GM23338 (cell line): Measurements from ENCODE around the gene ITGA4. TPM values are rescaled to one million over a fixed set of nuclear protein-coding genes. Genes with fewer than 3 reads are reported as not detected.

Experiments
- ATAC-seq: fragments of 200-7000 bp; cut with Tn5 transposase; 3 replicates; pipeline ENCODE4 v1.9.1; 2020
- DNase-seq: peaks from one replicate; pipeline ENCODE4 v3.0.0-alpha.2; 2015; ENCODE audit warnings: low spot score
- H2AFZ ChIP-seq: fragments of 200-600 bp; sonication (generic); 2 replicates; pipeline ENCODE4 v1.8.0; 2016; ENCODE audit warnings: antibody characterized with exemption, mild to moderate bottlenecking, moderate library complexity
- H3F3A ChIP-seq: fragments of 200-600 bp; sonication (generic); replicated peaks from 2 replicates; pipeline ENCODE4 v1.8.0; 2017; ENCODE audit warnings: antibody characterized with exemption, mixed run types, low read depth
- H3K27ac ChIP-seq: fragments of 200-600 bp; sonication (generic); 2 replicates; pipeline ENCODE4 v1.6.1; 2016; ENCODE audit warnings: low read depth
- H3K27me3 ChIP-seq: fragments of 200-600 bp; sonication (generic); 2 replicates; pipeline ENCODE4 v1.8.0; 2016; ENCODE audit warnings: mild to moderate bottlenecking, mixed run types, moderate library complexity; ENCODE audit not compliant: insufficient read depth
- H3K36me3 ChIP-seq: fragments of 200-600 bp; sonication (generic); 2 replicates; pipeline ENCODE4 v1.8.0; 2016; ENCODE audit warnings: mild to moderate bottlenecking; ENCODE audit not compliant: insufficient read depth
- H3K4me1 ChIP-seq: fragments of 200-600 bp; sonication (generic); 2 replicates; pipeline ENCODE4 v1.8.0; 2016; ENCODE audit warnings: mild to moderate bottlenecking, moderate library complexity; ENCODE audit not compliant: insufficient read depth
- H3K4me2 ChIP-seq: fragments of 200-600 bp; sonication (generic); 2 replicates; pipeline ENCODE4 v1.7.1; 2017; ENCODE audit warnings: mixed run types
- H3K4me3 ChIP-seq: fragments of 200-600 bp; sonication (generic); 2 replicates; pipeline ENCODE4 v1.6.1; 2016; ENCODE audit warnings: mixed run types
- H3K79me2 ChIP-seq: fragments of 200-600 bp; sonication (generic); replicated peaks from 2 replicates; pipeline ENCODE4 v1.8.0; 2017; ENCODE audit warnings: mild to moderate bottlenecking; ENCODE audit not compliant: insufficient read depth
- H3K9me2 ChIP-seq: fragments of 200-600 bp; sonication (generic); 2 replicates; pipeline ENCODE4 v1.8.0; 2017; ENCODE audit not compliant: insufficient read depth
- H4K20me1 ChIP-seq: fragments of 200-600 bp; sonication (generic); replicated peaks from 2 replicates; pipeline ENCODE4 v1.8.0; 2017; ENCODE audit warnings: mild to moderate bottlenecking; ENCODE audit not compliant: insufficient read depth
- H3K27ac Mint-ChIP-seq: 2 replicates; pipeline ENCODE4 v1.8.0; 2020; ENCODE audit warnings: inconsistent platforms, mild to moderate bottlenecking, moderate library complexity, mixed read lengths
- H3K27me3 Mint-ChIP-seq: 3 replicates; pipeline ENCODE4 v1.8.0; 2022; ENCODE audit warnings: low read depth, mild to moderate bottlenecking, moderate library complexity, mixed read lengths, inconsistent platforms; ENCODE audit not compliant: insufficient read depth, poor library complexity
- H3K36me3 Mint-ChIP-seq: 3 replicates; pipeline ENCODE4 v1.8.0; 2021; ENCODE audit warnings: low read depth, mild to moderate bottlenecking, inconsistent platforms, moderate library complexity, mixed read lengths
- H3K4me1 Mint-ChIP-seq: 3 replicates; pipeline ENCODE4 v1.8.0; 2020; ENCODE audit warnings: mild to moderate bottlenecking, inconsistent platforms, mixed read lengths
- H3K4me3 Mint-ChIP-seq: 3 replicates; pipeline ENCODE4 v1.8.0; 2021; ENCODE audit warnings: moderate library complexity, mild to moderate bottlenecking, inconsistent platforms, mixed read lengths
- H3K9me3 Mint-ChIP-seq: 3 replicates; pipeline ENCODE4 v1.8.0; 2020; ENCODE audit warnings: moderate library complexity, mild to moderate bottlenecking, inconsistent platforms, mixed read lengths
- CREB1 ChIP-seq: fragments of 250-450 bp; sonication (Bioruptor Pico); IDR thresholded peaks from 2 replicates; pipeline ENCODE4 v1.5.0; 2020; ENCODE audit warnings: low read depth, mild to moderate bottlenecking, moderate library complexity
- EZH2 ChIP-seq: fragments of 200-600 bp; sonication (generic); IDR thresholded peaks from one replicate; pipeline ENCODE4 v1.8.0; 2017; ENCODE audit warnings: antibody characterized with exemption, mild to moderate bottlenecking, low read depth; ENCODE audit not compliant: unreplicated experiment
- JUNB ChIP-seq: IDR thresholded peaks from one replicate; pipeline ENCODE4 v1.6.1; 2016; ENCODE audit warnings: antibody characterized with exemption; ENCODE audit not compliant: unreplicated experiment
- NANOG ChIP-seq: IDR thresholded peaks from 2 replicates; pipeline ENCODE4 v1.6.1; 2016; ENCODE audit warnings: antibody characterized with exemption, borderline replicate concordance
- POLR2AphosphoS5 ChIP-seq: IDR thresholded peaks from 2 replicates; pipeline ENCODE4 v1.6.1; 2016; ENCODE audit warnings: antibody characterized with exemption, low read depth
- ZNF114 ChIP-seq: fragments of 250-450 bp; sonication (Bioruptor Pico); IDR thresholded peaks from 2 replicates; pipeline ENCODE4 v1.5.0; 2020; ENCODE audit warnings: mild to moderate bottlenecking, moderate library complexity
- ZNF331 ChIP-seq: fragments of 250-450 bp; sonication (Bioruptor Pico); IDR thresholded peaks from 2 replicates; pipeline ENCODE4 v1.5.0; 2020; ENCODE audit warnings: low read depth, mild to moderate bottlenecking, moderate library complexity
- polyA plus RNA-seq: library from polyadenylated mRNA; unstranded; fragments of >200 nt; fragmentation: Nextera tagmentation; extraction: Ambion mirVana; gene quantifications from 2 replicates; pipeline ENCODE4 v1.2.1, GENCODE V29; 2016
- total RNA-seq: library from RNA; depleted of rRNA; stranded (reverse); fragments of >200 nt; shearing (Covaris generic); gene quantifications from 2 replicates; pipeline ENCODE4 v1.2.3, GENCODE V29; 2014
- TF ChIP-seq, protein P1 (sequence below), 2 experiments: fragments of 200-600 bp in 1 of 2; sonication (generic) in 1 of 2; conservative IDR thresholded peaks; 2 replicates each; pipeline versions ENCODE4 v1.5.1 to v1.6.1; 2016 to 2017; ENCODE audit warnings: antibody characterized with exemption in 2 of 2, low read depth in 2 of 2, mild to moderate bottlenecking in 2 of 2, moderate library complexity in 1 of 2
- TF ChIP-seq, protein P2 (sequence below): IDR thresholded peaks from 2 replicates; pipeline ENCODE4 v1.6.1; 2016; ENCODE audit warnings: antibody characterized with exemption
- TF ChIP-seq, protein P3 (sequence below): fragments of 250-450 bp; sonication (Bioruptor Pico); IDR thresholded peaks from 2 replicates; pipeline ENCODE4 v1.5.0; 2020; ENCODE audit warnings: mild to moderate bottlenecking, moderate library complexity

ITGA4 gene
- total and polyA plus RNA-seq, 2 experiments from 2014 or later = 1.2 to 4.6 TPM

DNA sequence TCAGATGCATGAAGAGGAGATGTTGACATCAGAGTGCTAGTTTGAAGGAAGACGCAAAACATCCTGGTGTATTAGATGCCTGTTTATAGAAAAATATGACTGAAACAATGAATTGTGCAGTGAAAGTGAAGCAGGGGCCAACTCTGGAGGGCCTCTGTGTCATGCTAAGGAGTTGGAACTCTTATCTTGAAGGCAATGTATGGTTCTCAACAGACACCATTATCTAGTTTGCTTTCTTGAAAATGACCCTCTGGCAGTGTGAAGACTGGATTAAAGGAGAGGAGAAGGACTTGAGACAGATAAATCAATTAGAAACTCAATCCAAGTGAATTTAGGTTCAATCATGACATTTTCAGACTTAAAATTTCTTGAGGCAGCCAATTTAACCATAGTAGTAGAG lies 63.1 kb downstream of the ITGA4 start:
- Mint-ChIP-seq H3K36me3 (no peaks in the 10 kb centered on the region), H3K27ac (no peak overlapping the region), H3K27me3 (peaks cover 2% of the 10 kb centered on the region), H3K9me3 (no peaks in the 10 kb centered on the region), H3K4me1 (no peaks in the 10 kb centered on the region), H3K4me3 (no peak overlapping the region)
- TF ChIP-seq ZNF331 (no peak), JUNB (no peak), POLR2AphosphoS5 (no peak), NANOG (no peak), EZH2 (no peak), ZNF114 (no peak), CREB1 (CRISPR knock-in tag) (no peak)
- TF ChIP-seq, protein P1, sequence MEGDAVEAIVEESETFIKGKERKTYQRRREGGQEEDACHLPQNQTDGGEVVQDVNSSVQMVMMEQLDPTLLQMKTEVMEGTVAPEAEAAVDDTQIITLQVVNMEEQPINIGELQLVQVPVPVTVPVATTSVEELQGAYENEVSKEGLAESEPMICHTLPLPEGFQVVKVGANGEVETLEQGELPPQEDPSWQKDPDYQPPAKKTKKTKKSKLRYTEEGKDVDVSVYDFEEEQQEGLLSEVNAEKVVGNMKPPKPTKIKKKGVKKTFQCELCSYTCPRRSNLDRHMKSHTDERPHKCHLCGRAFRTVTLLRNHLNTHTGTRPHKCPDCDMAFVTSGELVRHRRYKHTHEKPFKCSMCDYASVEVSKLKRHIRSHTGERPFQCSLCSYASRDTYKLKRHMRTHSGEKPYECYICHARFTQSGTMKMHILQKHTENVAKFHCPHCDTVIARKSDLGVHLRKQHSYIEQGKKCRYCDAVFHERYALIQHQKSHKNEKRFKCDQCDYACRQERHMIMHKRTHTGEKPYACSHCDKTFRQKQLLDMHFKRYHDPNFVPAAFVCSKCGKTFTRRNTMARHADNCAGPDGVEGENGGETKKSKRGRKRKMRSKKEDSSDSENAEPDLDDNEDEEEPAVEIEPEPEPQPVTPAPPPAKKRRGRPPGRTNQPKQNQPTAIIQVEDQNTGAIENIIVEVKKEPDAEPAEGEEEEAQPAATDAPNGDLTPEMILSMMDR (conservative IDR thresholded peaks at IDR 0.05; ENCODE audit: low read depth in 2 of 2) = no peak
- TF ChIP-seq, protein P2, sequence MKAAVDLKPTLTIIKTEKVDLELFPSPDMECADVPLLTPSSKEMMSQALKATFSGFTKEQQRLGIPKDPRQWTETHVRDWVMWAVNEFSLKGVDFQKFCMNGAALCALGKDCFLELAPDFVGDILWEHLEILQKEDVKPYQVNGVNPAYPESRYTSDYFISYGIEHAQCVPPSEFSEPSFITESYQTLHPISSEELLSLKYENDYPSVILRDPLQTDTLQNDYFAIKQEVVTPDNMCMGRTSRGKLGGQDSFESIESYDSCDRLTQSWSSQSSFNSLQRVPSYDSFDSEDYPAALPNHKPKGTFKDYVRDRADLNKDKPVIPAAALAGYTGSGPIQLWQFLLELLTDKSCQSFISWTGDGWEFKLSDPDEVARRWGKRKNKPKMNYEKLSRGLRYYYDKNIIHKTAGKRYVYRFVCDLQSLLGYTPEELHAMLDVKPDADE = no peak
- H3F3A ChIP-seq = no peaks in the 10 kb centered on the region
- no peak overlapping the region for H3K4me3 ChIP-seq
- DNase-seq = no peak
- no peak for ATAC-seq
- H3K4me1 ChIP-seq = no peaks in the 10 kb centered on the region
- H4K20me1 ChIP-seq = no peaks in the 10 kb centered on the region
- no peaks in the 10 kb centered on the region for H3K36me3 ChIP-seq
- H3K4me2 ChIP-seq = no peak overlapping the region
- H3K9me2 ChIP-seq = no peaks in the 10 kb centered on the region
- no peak overlapping the region for H2AFZ ChIP-seq
- no peak overlapping the region for H3K27ac ChIP-seq
- H3K27me3 ChIP-seq = no peaks in the 10 kb centered on the region
- no peaks in the 10 kb centered on the region for H3K79me2 ChIP-seq

DNA sequence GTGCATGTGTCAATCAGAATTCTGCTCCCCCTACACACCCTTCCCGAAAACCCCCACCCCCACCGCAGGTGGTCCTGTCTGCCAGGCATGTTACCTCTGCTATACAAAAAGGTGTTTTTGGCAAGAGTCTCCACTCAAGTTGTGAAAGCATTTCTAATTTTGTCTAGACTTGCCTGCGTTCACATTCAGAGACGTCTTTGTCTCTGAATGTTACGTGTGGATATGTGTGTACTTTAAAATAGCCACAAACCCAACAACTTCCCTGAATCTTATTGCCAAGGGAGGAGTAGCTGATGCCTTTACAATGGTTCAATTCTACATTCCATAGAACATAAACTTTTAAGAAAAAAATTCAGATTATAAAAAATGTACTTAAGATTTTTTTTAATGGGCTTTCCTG lies 66.6 kb downstream of the ITGA4 start:
- H3K4me3 ChIP-seq = no peak overlapping the region
- Mint-ChIP-seq H3K9me3 (no peaks in the 10 kb centered on the region), H3K4me1 (no peaks in the 10 kb centered on the region), H3K4me3 (no peak overlapping the region), H3K27me3 (peaks cover 6% of the 10 kb centered on the region), H3K27ac (no peak overlapping the region), H3K36me3 (no peaks in the 10 kb centered on the region)
- H3K36me3 ChIP-seq = no peaks in the 10 kb centered on the region
- H3K79me2 ChIP-seq = no peaks in the 10 kb centered on the region
- H4K20me1 ChIP-seq = no peaks in the 10 kb centered on the region
- no peak overlapping the region for H2AFZ ChIP-seq
- ATAC-seq = no peak
- no peak overlapping the region for H3K27ac ChIP-seq
- no peaks in the 10 kb centered on the region for H3K27me3 ChIP-seq
- no peak for DNase-seq
- H3K4me2 ChIP-seq = no peak overlapping the region
- no peaks in the 10 kb centered on the region for H3K4me1 ChIP-seq
- H3F3A ChIP-seq = no peaks in the 10 kb centered on the region
- H3K9me2 ChIP-seq = no peaks in the 10 kb centered on the region
- TF ChIP-seq JUNB (no peak), POLR2AphosphoS5 (no peak), ZNF114 (no peak), ZNF331 (no peak), EZH2 (no peak)
- TF ChIP-seq, protein P1 (conservative IDR thresholded peaks at IDR 0.05; ENCODE audit: low read depth in 2 of 2) = no peak
- TF ChIP-seq, protein P3, sequence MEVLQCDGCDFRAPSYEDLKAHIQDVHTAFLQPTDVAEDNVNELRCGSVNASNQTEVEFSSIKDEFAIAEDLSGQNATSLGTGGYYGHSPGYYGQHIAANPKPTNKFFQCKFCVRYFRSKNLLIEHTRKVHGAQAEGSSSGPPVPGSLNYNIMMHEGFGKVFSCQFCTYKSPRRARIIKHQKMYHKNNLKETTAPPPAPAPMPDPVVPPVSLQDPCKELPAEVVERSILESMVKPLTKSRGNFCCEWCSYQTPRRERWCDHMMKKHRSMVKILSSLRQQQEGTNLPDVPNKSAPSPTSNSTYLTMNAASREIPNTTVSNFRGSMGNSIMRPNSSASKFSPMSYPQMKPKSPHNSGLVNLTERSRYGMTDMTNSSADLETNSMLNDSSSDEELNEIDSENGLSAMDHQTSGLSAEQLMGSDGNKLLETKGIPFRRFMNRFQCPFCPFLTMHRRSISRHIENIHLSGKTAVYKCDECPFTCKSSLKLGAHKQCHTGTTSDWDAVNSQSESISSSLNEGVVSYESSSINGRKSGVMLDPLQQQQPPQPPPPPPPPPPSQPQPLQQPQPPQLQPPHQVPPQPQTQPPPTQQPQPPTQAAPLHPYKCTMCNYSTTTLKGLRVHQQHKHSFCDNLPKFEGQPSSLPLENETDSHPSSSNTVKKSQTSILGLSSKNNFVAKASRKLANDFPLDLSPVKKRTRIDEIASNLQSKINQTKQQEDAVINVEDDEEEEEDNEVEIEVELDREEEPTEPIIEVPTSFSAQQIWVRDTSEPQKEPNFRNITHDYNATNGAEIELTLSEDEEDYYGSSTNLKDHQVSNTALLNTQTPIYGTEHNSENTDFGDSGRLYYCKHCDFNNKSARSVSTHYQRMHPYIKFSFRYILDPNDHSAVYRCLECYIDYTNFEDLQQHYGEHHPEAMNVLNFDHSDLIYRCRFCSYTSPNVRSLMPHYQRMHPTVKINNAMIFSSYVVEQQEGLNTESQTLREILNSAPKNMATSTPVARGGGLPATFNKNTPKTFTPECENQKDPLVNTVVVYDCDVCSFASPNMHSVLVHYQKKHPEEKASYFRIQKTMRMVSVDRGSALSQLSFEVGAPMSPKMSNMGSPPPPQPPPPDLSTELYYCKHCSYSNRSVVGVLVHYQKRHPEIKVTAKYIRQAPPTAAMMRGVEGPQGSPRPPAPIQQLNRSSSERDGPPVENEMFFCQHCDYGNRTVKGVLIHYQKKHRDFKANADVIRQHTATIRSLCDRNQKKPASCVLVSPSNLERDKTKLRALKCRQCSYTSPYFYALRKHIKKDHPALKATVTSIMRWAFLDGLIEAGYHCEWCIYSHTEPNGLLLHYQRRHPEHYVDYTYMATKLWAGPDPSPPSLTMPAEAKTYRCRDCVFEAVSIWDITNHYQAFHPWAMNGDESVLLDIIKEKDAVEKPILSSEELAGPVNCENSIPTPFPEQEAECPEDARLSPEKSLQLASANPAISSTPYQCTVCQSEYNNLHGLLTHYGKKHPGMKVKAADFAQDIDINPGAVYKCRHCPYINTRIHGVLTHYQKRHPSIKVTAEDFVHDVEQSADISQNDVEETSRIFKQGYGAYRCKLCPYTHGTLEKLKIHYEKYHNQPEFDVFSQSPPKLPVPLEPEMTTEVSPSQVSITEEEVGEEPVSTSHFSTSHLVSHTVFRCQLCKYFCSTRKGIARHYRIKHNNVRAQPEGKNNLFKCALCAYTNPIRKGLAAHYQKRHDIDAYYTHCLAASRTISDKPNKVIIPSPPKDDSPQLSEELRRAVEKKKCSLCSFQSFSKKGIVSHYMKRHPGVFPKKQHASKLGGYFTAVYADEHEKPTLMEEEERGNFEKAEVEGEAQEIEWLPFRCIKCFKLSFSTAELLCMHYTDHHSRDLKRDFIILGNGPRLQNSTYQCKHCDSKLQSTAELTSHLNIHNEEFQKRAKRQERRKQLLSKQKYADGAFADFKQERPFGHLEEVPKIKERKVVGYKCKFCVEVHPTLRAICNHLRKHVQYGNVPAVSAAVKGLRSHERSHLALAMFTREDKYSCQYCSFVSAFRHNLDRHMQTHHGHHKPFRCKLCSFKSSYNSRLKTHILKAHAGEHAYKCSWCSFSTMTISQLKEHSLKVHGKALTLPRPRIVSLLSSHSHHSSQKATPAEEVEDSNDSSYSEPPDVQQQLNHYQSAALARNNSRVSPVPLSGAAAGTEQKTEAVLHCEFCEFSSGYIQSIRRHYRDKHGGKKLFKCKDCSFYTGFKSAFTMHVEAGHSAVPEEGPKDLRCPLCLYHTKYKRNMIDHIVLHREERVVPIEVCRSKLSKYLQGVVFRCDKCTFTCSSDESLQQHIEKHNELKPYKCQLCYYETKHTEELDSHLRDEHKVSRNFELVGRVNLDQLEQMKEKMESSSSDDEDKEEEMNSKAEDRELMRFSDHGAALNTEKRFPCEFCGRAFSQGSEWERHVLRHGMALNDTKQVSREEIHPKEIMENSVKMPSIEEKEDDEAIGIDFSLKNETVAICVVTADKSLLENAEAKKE (CRISPR knock-in tag) = no peak
